GM20000 (cell line): Measurements from ENCODE around the gene SUPT3H.

Experiments used
- DNase-seq: peaks from one replicate; pipeline ENCODE4 v3.0.0; 2012; ENCODE audit warnings: low spot score
- CTCF ChIP-seq: IDR thresholded peaks from 2 replicates; pipeline ENCODE4 v1.5.1; 2012; ENCODE audit warnings: mild to moderate bottlenecking, control low read depth; ENCODE audit errors: extremely low read depth, missing control alignments

Gene SUPT3H

GRCh38 chr6:44923444-44923843 is 454.3 kb downstream of the SUPT3H start:
- no peak for DNase-seq
- TF ChIP-seq CTCF: no peak

- no peak for TF ChIP-seq CTCF
- no peak for DNase-seq
Observed at GRCh38 chr6:44921798-44922197, 455.9 kb downstream of the SUPT3H start.

GRCh38 chr6:44920952-44921491 is 456.7 kb downstream of the SUPT3H start:
- no peak for DNase-seq

GRCh38 chr6:44918671-44919296 is 458.9 kb downstream of the SUPT3H start:
- TF ChIP-seq CTCF: no peak
- no peak for DNase-seq

More at GRCh38 chr6:44920952-44921491, 456.7 kb downstream of the SUPT3H start:
- no peak for TF ChIP-seq CTCF

GRCh38 chr6:44917430-44917829 is 460.3 kb downstream of the SUPT3H start:
- no peak for TF ChIP-seq CTCF
- no peak for DNase-seq

- TF ChIP-seq CTCF: no peak
- no peak for DNase-seq
Observed at GRCh38 chr6:44915111-44915510, 462.6 kb downstream of the SUPT3H start.

GRCh38 chr6:44914141-44914540 is 463.6 kb downstream of the SUPT3H start:
- TF ChIP-seq CTCF: no peak
- DNase-seq: no peak
